Spleen (tissue), 7 donors: ENCODE data around the gene PGGT1B.

Source experiments
- POLR2A ChIP-seq, 3 donors: fragments of 450-650 bp; IDR thresholded peaks; one replicate each; pipeline ENCODE4 v1.5.1; 2017; ENCODE audit warnings: antibody characterized with exemption in 3 of 3, mild to moderate bottlenecking in 1 of 3
- POLR2AphosphoS5 ChIP-seq, 3 donors: sonication (generic); formaldehyde crosslinking; IDR thresholded peaks; one replicate each; pipeline ENCODE4 v1.5.1; 2017; ENCODE audit warnings: antibody characterized with exemption in 3 of 3
- TF ChIP-seq, protein P1 (sequence below), 11 experiments: fragments of 200-600 bp in 7 of 11; fragments of 450-650 bp in 4 of 11; sonication (generic) in 4 of 11; IDR thresholded peaks in 8 of 11; conservative IDR thresholded peaks in 3 of 11; 1 replicate in 7 of 11; 2 replicates in 4 of 11; pipeline versions ENCODE4 v1.4.0 to v1.8.0; 2016 to 2021; ENCODE audit warnings: antibody characterized with exemption in 11 of 11, inconsistent platforms in 4 of 11, mild to moderate bottlenecking in 1 of 11
- donor health status: DM: no; HTN: no; CAD: no; lungs with moderate emphysema.
- donor health status: DM: no; HTN: no; CAD: no.
- donor health status: DM: no; HTN: no; CAD: no.

- TF ChIP-seq, protein P1, sequence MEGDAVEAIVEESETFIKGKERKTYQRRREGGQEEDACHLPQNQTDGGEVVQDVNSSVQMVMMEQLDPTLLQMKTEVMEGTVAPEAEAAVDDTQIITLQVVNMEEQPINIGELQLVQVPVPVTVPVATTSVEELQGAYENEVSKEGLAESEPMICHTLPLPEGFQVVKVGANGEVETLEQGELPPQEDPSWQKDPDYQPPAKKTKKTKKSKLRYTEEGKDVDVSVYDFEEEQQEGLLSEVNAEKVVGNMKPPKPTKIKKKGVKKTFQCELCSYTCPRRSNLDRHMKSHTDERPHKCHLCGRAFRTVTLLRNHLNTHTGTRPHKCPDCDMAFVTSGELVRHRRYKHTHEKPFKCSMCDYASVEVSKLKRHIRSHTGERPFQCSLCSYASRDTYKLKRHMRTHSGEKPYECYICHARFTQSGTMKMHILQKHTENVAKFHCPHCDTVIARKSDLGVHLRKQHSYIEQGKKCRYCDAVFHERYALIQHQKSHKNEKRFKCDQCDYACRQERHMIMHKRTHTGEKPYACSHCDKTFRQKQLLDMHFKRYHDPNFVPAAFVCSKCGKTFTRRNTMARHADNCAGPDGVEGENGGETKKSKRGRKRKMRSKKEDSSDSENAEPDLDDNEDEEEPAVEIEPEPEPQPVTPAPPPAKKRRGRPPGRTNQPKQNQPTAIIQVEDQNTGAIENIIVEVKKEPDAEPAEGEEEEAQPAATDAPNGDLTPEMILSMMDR (IDR thresholded peaks at IDR 0.05 in 8 of 11, conservative IDR thresholded peaks at IDR 0.05 in 3 of 11) = no peak
- TF ChIP-seq POLR2A (IDR thresholded peaks at IDR 0.05) (no peak), POLR2AphosphoS5 (IDR thresholded peaks at IDR 0.05) (no peak)
These were observed 35.4 kb downstream of the PGGT1B start for GRCh38 chr5:115227281-115227680.
